ENCODE data around the gene FARS2.

FARS2 gene

DNA sequence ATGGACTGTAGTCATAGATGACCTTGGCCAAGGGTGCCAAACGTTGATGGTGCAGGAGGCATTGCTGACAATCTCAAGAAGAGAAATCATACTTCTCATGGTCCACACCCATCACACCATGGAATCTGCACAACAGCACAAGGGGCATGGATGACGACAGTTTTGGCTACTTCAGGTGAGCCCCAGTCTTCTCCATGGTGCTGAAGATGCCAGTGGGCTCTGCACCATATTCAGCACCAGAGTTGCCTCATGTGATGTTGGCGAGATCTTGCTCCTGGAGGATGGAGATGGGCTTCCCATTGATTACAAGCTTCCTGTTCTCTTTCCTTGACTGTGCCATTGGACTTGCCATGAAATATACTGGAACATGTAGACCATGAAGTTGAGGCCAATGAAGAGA, 556.6 kb downstream of the FARS2 start:
- no peak for DNase-seq

GRCh38 chr6:5818959-5819358, 557.6 kb downstream of the FARS2 start:
- no peak for DNase-seq

Data from activated gamma-delta T cell treated with Interleukin-2 at 50 U/mL for 16 hours (primary cell).